H9 (cell line): ENCODE measurements around the gene BCL7B. TPM values are rescaled to one million over a fixed set of nuclear protein-coding genes. Genes with fewer than 3 reads are reported as not detected.

ENCODE experiments used
- DNase-seq: peaks from one replicate; pipeline ENCODE4 v3.0.0-alpha.2; 2017
- H2AFZ ChIP-seq: one replicate; pipeline ENCODE4 v1.6.1; 2013; ENCODE audit warnings: mild to moderate bottlenecking, low read length, control low read depth, moderate library complexity
- H2AK5ac ChIP-seq: 2 replicates; pipeline ENCODE4 v1.6.1; 2013; ENCODE audit warnings: low read length, control low read depth, mixed read lengths; ENCODE audit not compliant: insufficient read length
- H2BK120ac ChIP-seq: one replicate; pipeline ENCODE4 v1.6.1; 2013; ENCODE audit warnings: low read depth, mild to moderate bottlenecking, low read length, control low read depth, inconsistent platforms; ENCODE audit not compliant: poor library complexity, severe bottlenecking
- H2BK12ac ChIP-seq: 2 replicates; pipeline ENCODE4 v1.6.1; 2013; ENCODE audit warnings: low read length, control low read depth, mixed read lengths, low read depth; ENCODE audit not compliant: insufficient read length
- H2BK15ac ChIP-seq: 2 replicates; pipeline ENCODE4 v1.6.1; 2013; ENCODE audit warnings: low read depth, low read length, control low read depth
- H2BK20ac ChIP-seq: one replicate; pipeline ENCODE4 v1.6.1; 2013; ENCODE audit warnings: low read depth, mild to moderate bottlenecking, low read length, control low read depth, inconsistent platforms; ENCODE audit not compliant: poor library complexity, severe bottlenecking
- H2BK5ac ChIP-seq: 2 replicates; pipeline ENCODE4 v1.6.1; 2013; ENCODE audit warnings: low read length, control low read depth, mixed read lengths; ENCODE audit not compliant: insufficient read length
- H3K14ac ChIP-seq: 2 replicates; pipeline ENCODE4 v1.6.1; 2013; ENCODE audit warnings: low read length, control low read depth; ENCODE audit not compliant: insufficient read depth
- H3K18ac ChIP-seq: 2 replicates; pipeline ENCODE4 v1.6.1; 2013; ENCODE audit warnings: low read depth, mild to moderate bottlenecking, mixed read lengths, low read length, control low read depth; ENCODE audit not compliant: insufficient read length
- H3K23ac ChIP-seq: 2 replicates; pipeline ENCODE4 v1.6.1; 2013; ENCODE audit warnings: low read length, control low read depth, mixed read lengths, low read depth; ENCODE audit not compliant: insufficient read length
- H3K23me2 ChIP-seq: 2 replicates; pipeline ENCODE4 v1.6.1; 2013; ENCODE audit warnings: low read depth, mild to moderate bottlenecking, mixed read lengths, low read length, control low read depth; ENCODE audit not compliant: insufficient read length, poor library complexity, severe bottlenecking
- H3K27ac ChIP-seq: 2 replicates; pipeline ENCODE4 v1.5.1; 2013; ENCODE audit warnings: low read length, control low read depth, mixed read lengths, low read depth; ENCODE audit not compliant: insufficient read length
- H3K27me3 ChIP-seq: 2 replicates; pipeline ENCODE4 v1.6.1; 2013; ENCODE audit warnings: low read length, control low read depth, inconsistent platforms; ENCODE audit not compliant: insufficient read depth
- H3K4ac ChIP-seq: 2 replicates; pipeline ENCODE4 v1.6.1; 2013; ENCODE audit warnings: low read depth, mild to moderate bottlenecking, control low read depth, inconsistent platforms, low read length, moderate library complexity
- H3K4me1 ChIP-seq: 2 replicates; pipeline ENCODE4 v1.6.1; 2013; ENCODE audit warnings: low read length, control low read depth, inconsistent platforms; ENCODE audit not compliant: insufficient read depth
- H3K4me2 ChIP-seq: 2 replicates; pipeline ENCODE4 v1.6.1; 2013; ENCODE audit warnings: low read length, control low read depth, mixed read lengths; ENCODE audit not compliant: insufficient read length, insufficient read depth
- H3K56ac ChIP-seq: 2 replicates; pipeline ENCODE4 v1.6.1; 2013; ENCODE audit warnings: low read depth, mild to moderate bottlenecking, mixed read lengths, low read length, control low read depth; ENCODE audit not compliant: insufficient read length
- H3K79me1 ChIP-seq: 2 replicates; pipeline ENCODE4 v1.6.1; 2013; ENCODE audit warnings: low read depth, mild to moderate bottlenecking, moderate library complexity, low read length, control low read depth, inconsistent platforms; ENCODE audit not compliant: insufficient read depth, poor library complexity, severe bottlenecking
- H3K79me2 ChIP-seq: 2 replicates; pipeline ENCODE4 v1.6.1; 2013; ENCODE audit warnings: low read length, control low read depth, inconsistent platforms; ENCODE audit not compliant: insufficient read depth
- H3K9ac ChIP-seq: 2 replicates; pipeline ENCODE4 v1.6.1; 2013; ENCODE audit warnings: low read length, control low read depth, mixed read lengths; ENCODE audit not compliant: insufficient read length; ENCODE audit errors: extremely low read depth
- H3K9me3 ChIP-seq: one replicate; pipeline ENCODE4 v1.6.1; 2013; ENCODE audit warnings: low read depth, low read length, inconsistent platforms; ENCODE audit not compliant: control insufficient read depth
- H3T11ph ChIP-seq: one replicate; pipeline ENCODE4 v1.6.1; 2013; ENCODE audit warnings: mild to moderate bottlenecking, low read length, control low read depth, inconsistent platforms
- H4K20me1 ChIP-seq: one replicate; pipeline ENCODE4 v1.6.1; 2013; ENCODE audit not compliant: control insufficient read depth, insufficient read length, insufficient read depth
- H4K5ac ChIP-seq: 2 replicates; pipeline ENCODE4 v1.6.1; 2013; ENCODE audit warnings: low read depth, mild to moderate bottlenecking, mixed read lengths, low read length, control low read depth; ENCODE audit not compliant: insufficient read length
- H4K8ac ChIP-seq: replicated peaks from 2 replicates; pipeline ENCODE4 v1.6.1; 2013; ENCODE audit warnings: low read length, control low read depth, mixed read lengths, low read depth; ENCODE audit not compliant: insufficient read length
- H4K91ac ChIP-seq: 2 replicates; pipeline ENCODE4 v1.6.1; 2013; ENCODE audit warnings: low read depth, mild to moderate bottlenecking, moderate library complexity, mixed read lengths, low read length, control low read depth; ENCODE audit not compliant: insufficient read length
- H3K27ac Mint-ChIP-seq, 3 experiments: 2 replicates in 2 of 3; 3 replicates in 1 of 3; pipeline ENCODE4 v1.8.0; 2020 to 2021; ENCODE audit warnings: mixed read lengths in 3 of 3, mild to moderate bottlenecking in 1 of 3, moderate library complexity in 1 of 3
- H3K27me3 Mint-ChIP-seq: 2 replicates; pipeline ENCODE4 v1.8.0; 2021; ENCODE audit warnings: low read depth, mild to moderate bottlenecking, moderate library complexity, mixed read lengths
- H3K36me3 Mint-ChIP-seq, 3 experiments: 2 replicates in 2 of 3; 3 replicates in 1 of 3; pipeline ENCODE4 v1.8.0; 2020 to 2021; ENCODE audit warnings: low read depth in 3 of 3, mixed read lengths in 3 of 3; ENCODE audit not compliant: insufficient read depth in 1 of 3
- H3K4me1 Mint-ChIP-seq, 2 experiments: 2 replicates each; pipeline ENCODE4 v1.8.0; 2020; ENCODE audit warnings: mixed read lengths in 2 of 2
- H3K4me3 Mint-ChIP-seq, 2 experiments: 2 replicates in 1 of 2; 3 replicates in 1 of 2; pipeline ENCODE4 v1.8.0; 2020 to 2021; ENCODE audit warnings: mild to moderate bottlenecking in 2 of 2, mixed read lengths in 2 of 2, moderate library complexity in 1 of 2
- H3K9me3 Mint-ChIP-seq, 2 experiments: 2 replicates in 1 of 2; 3 replicates in 1 of 2; pipeline ENCODE4 v1.8.0; 2020; ENCODE audit warnings: mild to moderate bottlenecking in 2 of 2, mixed read lengths in 2 of 2, moderate library complexity in 1 of 2
- CTCF ChIP-seq: fragments of 200-600 bp; sonication (generic); conservative IDR thresholded peaks from 3 replicates; pipeline ENCODE4 v1.8.0; 2021; ENCODE audit warnings: antibody characterized with exemption, mild to moderate bottlenecking
- WGBS: extraction: QIAGEN DNeasy Blood & Tissue Kit; methylation state at CpG from one replicate; pipeline ENCODE4 v1.1.7; 2013; ENCODE audit warnings: missing lambda C conversion rate, low lambda C conversion rate, mixed read lengths; ENCODE audit not compliant: insufficient read length; ENCODE audit errors: extremely low coverage; 5-methylcytosine and 5-hydroxymethylcytosine counted together
- total RNA-seq: library from RNA; stranded (reverse); gene quantifications from 2 replicates; pipeline ENCODE4 v1.2.1, GENCODE V29; 2021

The BCL7B gene
- total RNA-seq, 1 experiment from 2014 or later: 48.9 TPM

- Histone ChIP-seq H3K23me2 (peaks cover 12% of the 10 kb centered on the region), H3K9me3 (no peaks in the 10 kb centered on the region), H3K4ac (no peak overlapping the region), H3K79me1 (peaks cover 5% of the 10 kb centered on the region), H3K79me2 (peaks cover 42% of the 10 kb centered on the region), H2AK5ac (no peak overlapping the region), H4K8ac (no peak overlapping the region), H3K56ac (no peak overlapping the region), H3T11ph (no peak overlapping the region), H2BK120ac (no peak overlapping the region), H2BK20ac (no peak overlapping the region), H2BK5ac (no peak overlapping the region), H4K20me1 (no peaks in the 10 kb centered on the region), H3K18ac (peak overlapping the region; percentile 4), H3K14ac (peak overlapping the region; percentile 75), H2AFZ (no peak overlapping the region), H4K91ac (no peak overlapping the region), H2BK15ac (no peak overlapping the region), H3K27ac (no peak overlapping the region), H3K9ac (peak overlapping the region; percentile 94), H3K27me3 (no peaks in the 10 kb centered on the region), H4K5ac (no peak overlapping the region), H2BK12ac (no peak overlapping the region), H3K4me1 (no peaks in the 10 kb centered on the region), H3K23ac (no peak overlapping the region), H3K4me2 (peak overlapping the region; percentile 94)
- Mint-ChIP-seq H3K4me1 (peaks cover 27 to 31% of the 10 kb centered on the region in 2 experiments), H3K9me3 (no peaks in the 10 kb centered on the region; a peak in 1 of 5 replicates), H3K27ac (peak overlapping the region; percentile 70 to 96 (median 89)), H3K27me3 (no peaks in the 10 kb centered on the region), H3K4me3 (peak overlapping the region; percentile 91), H3K36me3 (peaks cover 26 to 45% (median 41%) of the 10 kb centered on the region in 3 experiments)
- DNase-seq: no peak
- WGBS: no CpG with 5 or more reads among the region's 36 CpGs
- no peak for TF ChIP-seq CTCF
These were observed 36.5 kb downstream of the BCL7B start for GRCh38 chr7:73520673-73521635.
